DOHH2 (cell line): ENCODE measurements around the gene AKAP10.
A peak's percentile ranks its signal among the peaks of the same experiment; 100 is the strongest.
"Not testable (repeated sequence)": the region's sequence is repeated elsewhere in the genome, so short reads cannot be mapped to it uniquely, and the experiment has no call there.

ENCODE experiments used
- H3F3A ChIP-seq: fragments of 200-600 bp; sonication (generic), shearing (Covaris generic); 2 replicates; pipeline ENCODE4 v1.6.0; 2016; ENCODE audit warnings: antibody characterized with exemption, mild to moderate bottlenecking; ENCODE audit not compliant: control insufficient read depth, insufficient read depth
- H3K27ac ChIP-seq: fragments of 200-600 bp; sonication (generic); 2 replicates; pipeline ENCODE4 v1.5.1; 2014; ENCODE audit warnings: low read depth, mild to moderate bottlenecking, low read length, moderate library complexity
- H3K27me3 ChIP-seq: fragments of 200-600 bp; sonication (generic); 2 replicates; pipeline ENCODE4 v1.6.1; 2014; ENCODE audit warnings: mild to moderate bottlenecking, low read length, mixed read lengths; ENCODE audit not compliant: control insufficient read depth
- H3K36me3 ChIP-seq: fragments of 200-600 bp; sonication (generic); 2 replicates; pipeline ENCODE4 v1.6.1; 2014; ENCODE audit warnings: mild to moderate bottlenecking, low read length, moderate library complexity, mixed read lengths; ENCODE audit not compliant: control insufficient read depth
- H3K4me1 ChIP-seq: fragments of 200-600 bp; sonication (generic); 2 replicates; pipeline ENCODE4 v1.6.1; 2014; ENCODE audit warnings: mild to moderate bottlenecking, low read length, mixed read lengths; ENCODE audit not compliant: control insufficient read depth
- H3K4me2 ChIP-seq: fragments of 200-600 bp; sonication (generic); 2 replicates; pipeline ENCODE4 v1.6.0; 2014; ENCODE audit warnings: mild to moderate bottlenecking, low read length, moderate library complexity
- H3K4me3 ChIP-seq: fragments of 200-600 bp; sonication (generic); 2 replicates; pipeline ENCODE4 v1.5.1; 2014; ENCODE audit warnings: mild to moderate bottlenecking, low read length, mixed read lengths
- H3K79me2 ChIP-seq: fragments of 200-600 bp; sonication (generic); 2 replicates; pipeline ENCODE4 v1.6.1; 2014; ENCODE audit warnings: mild to moderate bottlenecking, low read length, mixed read lengths; ENCODE audit not compliant: control insufficient read depth
- H3K9me2 ChIP-seq: fragments of 200-600 bp; sonication (generic); replicated peaks from 2 replicates; pipeline ENCODE4 v1.6.1; 2014; ENCODE audit warnings: mild to moderate bottlenecking, low read length, mixed read lengths; ENCODE audit not compliant: control insufficient read depth
- H3K9me3 ChIP-seq: fragments of 200-600 bp; sonication (generic); 2 replicates; pipeline ENCODE4 v1.6.1; 2014; ENCODE audit warnings: antibody characterized with exemption, low read length, mixed read lengths; ENCODE audit not compliant: control insufficient read depth, insufficient read depth
- H4K20me1 ChIP-seq: fragments of 200-600 bp; sonication (generic); 2 replicates; pipeline ENCODE4 v1.6.0; 2014; ENCODE audit warnings: low read depth, mild to moderate bottlenecking, antibody characterized with exemption, low read length, moderate library complexity; ENCODE audit not compliant: control insufficient read depth, insufficient read depth
- CTCF ChIP-seq: fragments of 200-600 bp; sonication (generic); IDR thresholded peaks from one replicate; pipeline ENCODE4 v1.5.1; 2014; ENCODE audit warnings: antibody characterized with exemption, mild to moderate bottlenecking, low read depth, low read length; ENCODE audit not compliant: poor library complexity, severe bottlenecking
- EZH2phosphoT487 ChIP-seq: fragments of 200-600 bp; sonication (generic); IDR thresholded peaks from 2 replicates; pipeline ENCODE4 v1.6.1; 2017; ENCODE audit warnings: borderline replicate concordance, mild to moderate bottlenecking, antibody characterized with exemption, low read length, moderate library complexity, mixed read lengths

The AKAP10 gene

GRCh38 chr17:19955099-19955498 lies 22.5 kb downstream of the AKAP10 start:
- Histone ChIP-seq H3K9me2 (no peaks in the 10 kb centered on the region), H4K20me1 (0 out of 2 replicates have a peak, but pooled peaks cover 3% of the 10 kb centered on the region), H3K4me3 (no peak overlapping the region), H3K27ac (no peak overlapping the region), H3F3A (no peaks in the 10 kb centered on the region), H3K79me2 (peaks cover 84% of the 10 kb centered on the region), H3K36me3 (peaks cover 55% of the 10 kb centered on the region), H3K27me3 (no peaks in the 10 kb centered on the region), H3K9me3 (no peaks in the 10 kb centered on the region), H3K4me1 (no peaks in the 10 kb centered on the region), H3K4me2 (no peak overlapping the region)
- no peak for TF ChIP-seq CTCF
- TF ChIP-seq EZH2phosphoT487 = no peak

- not testable (repeated sequence) for H3K9me3 ChIP-seq, H3K4me3 ChIP-seq, H3K9me2 ChIP-seq, H3K4me2 ChIP-seq, H3K27me3 ChIP-seq, H3K27ac ChIP-seq, H3F3A ChIP-seq
- Histone ChIP-seq H3K79me2 (peaks cover 85% of the 10 kb centered on the region), H3K4me1 (peaks cover 18% of the 10 kb centered on the region), H4K20me1 (peaks cover 21% of the 10 kb centered on the region), H3K36me3 (peaks cover 55% of the 10 kb centered on the region)
These were observed 26.2 kb downstream of the AKAP10 start for GRCh38 chr17:19951411-19951810.

- not testable (repeated sequence) for H3K27ac ChIP-seq, H3K9me3 ChIP-seq, H3K4me2 ChIP-seq, H3K4me3 ChIP-seq, H3F3A ChIP-seq, H3K9me2 ChIP-seq, H3K27me3 ChIP-seq
- Histone ChIP-seq H3K79me2 (peaks cover 80% of the 10 kb centered on the region), H4K20me1 (peaks cover 21% of the 10 kb centered on the region), H3K4me1 (peaks cover 18% of the 10 kb centered on the region), H3K36me3 (peaks cover 52% of the 10 kb centered on the region)
These were observed 26.9 kb downstream of the AKAP10 start for GRCh38 chr17:19950624-19951195.

DNA sequence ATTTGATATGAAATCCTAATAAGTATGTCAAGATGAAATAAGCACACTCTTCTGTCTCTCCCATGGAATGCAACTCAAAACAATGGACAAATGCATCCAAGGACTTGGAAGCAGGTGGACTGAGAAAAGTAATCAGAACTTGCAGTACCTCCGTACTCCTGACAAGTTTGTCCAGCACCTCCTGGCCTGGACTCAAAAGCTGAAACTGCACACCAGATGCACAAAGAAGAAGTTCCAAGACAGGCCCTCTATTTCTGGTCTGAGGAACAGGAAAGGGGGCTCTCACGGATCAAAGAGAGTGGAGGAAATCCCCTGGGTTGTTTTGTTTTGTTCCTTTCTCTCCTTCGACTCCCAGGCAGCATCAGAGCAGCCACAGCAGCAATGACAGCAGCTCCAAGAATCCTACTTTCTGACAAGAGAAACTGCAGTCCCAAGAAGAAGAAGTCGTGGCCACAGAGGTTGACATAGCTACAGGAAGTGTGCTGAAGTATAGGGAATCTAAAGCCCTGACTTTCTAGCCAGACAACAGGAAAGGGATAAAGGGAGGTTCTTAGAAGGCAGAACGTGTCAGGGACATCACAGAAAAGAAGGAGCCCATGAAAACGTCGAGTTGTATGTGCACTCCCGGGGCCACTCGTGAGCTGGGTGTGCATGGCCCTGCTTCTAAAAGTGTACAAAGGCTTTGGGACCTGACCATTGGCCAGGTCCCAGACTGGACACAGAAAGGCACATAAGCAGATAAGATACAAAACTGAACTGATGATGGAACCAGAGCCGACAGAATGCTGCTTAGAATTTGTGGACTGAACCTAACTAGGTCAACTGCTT lies 29.3 kb downstream of the AKAP10 start:
- peaks cover 58% of the 10 kb centered on the region for H3K36me3 ChIP-seq
- peak overlapping the region; percentile 2; the same call in 1 of the 2 replicates for H3K4me3 ChIP-seq
- TF ChIP-seq CTCF (no peak), EZH2phosphoT487 (no peak)
- H3K4me2 ChIP-seq = peak overlapping the region; percentile 33
- H4K20me1 ChIP-seq = peaks cover 21% of the 10 kb centered on the region
- peaks cover 78% of the 10 kb centered on the region for H3K79me2 ChIP-seq
- H3K9me3 ChIP-seq = no peaks in the 10 kb centered on the region
- H3K9me2 ChIP-seq = no peaks in the 10 kb centered on the region
- no peaks in the 10 kb centered on the region for H3F3A ChIP-seq
- H3K27ac ChIP-seq = peak overlapping the region; percentile 10; the same call in 1 of the 2 replicates
- H3K27me3 ChIP-seq = no peaks in the 10 kb centered on the region
- H3K4me1 ChIP-seq = peaks cover 18% of the 10 kb centered on the region
